ENCODE results near the gene LEPROT. TPM values are rescaled to one million over a fixed set of nuclear protein-coding genes. Genes with fewer than 3 reads are reported as not detected.

LEPROT gene
- total RNA-seq, 1 experiment from 2014 or later: 63.1 TPM

- H3K36me3 Mint-ChIP-seq (ENCODE audit: insufficient read depth, unreplicated experiment): peaks cover 38% of the 10 kb centered on the region
- no peak for TF ChIP-seq CTCF (IDR thresholded peaks at IDR 0.05; ENCODE audit: unreplicated experiment)
- intact Hi-C loops (cut with micrococcal nuclease): loop anchor here (2.0 to 10.0 kb wide), 4 partner anchors 81 to 1511 kb away; no protein-coding TSS in a partner anchor
- no peak overlapping the region for H3K4me3 Mint-ChIP-seq (ENCODE audit: unreplicated experiment)
- no TSS peak for BruUV-seq (replicated peaks)
- peak; percentile 93 for DNase-seq (ENCODE audit: unreplicated experiment)
- H3K9me3 Mint-ChIP-seq (ENCODE audit: unreplicated experiment): no peaks in the 10 kb centered on the region
- H3K27ac Mint-ChIP-seq (ENCODE audit: low read depth, unreplicated experiment): no peak overlapping the region
- POLR2A ChIA-PET: interaction anchor here (0.5 to 8.2 kb wide), 19 partner anchors 9 to 1500 kb away, joined by 3 to 144 read pairs (median 4); partner anchors contain the start of genes DNAI4 and MIER1
- H3K4me1 Mint-ChIP-seq (ENCODE audit: insufficient read depth, unreplicated experiment): peaks cover 28% of the 10 kb centered on the region
- CTCF ChIA-PET: interaction anchor here (0.7 to 1.2 kb wide), 3 partner anchors 15 to 264 kb away, joined by 3 to 5 read pairs (median 4); no protein-coding TSS in a partner anchor
- H3K27me3 Mint-ChIP-seq (ENCODE audit: insufficient read depth, unreplicated experiment): no peaks in the 10 kb centered on the region
Measured at GRCh38 chr1:65423884-65424572, 3.6 kb downstream of the LEPROT start.

GRCh38 chr1:65424573-65424889 lies 4.1 kb downstream of the LEPROT start:
- intact Hi-C loops (cut with micrococcal nuclease): loop anchor here (2.0 to 10.0 kb wide), 4 partner anchors 82 to 1510 kb away; no protein-coding TSS in a partner anchor
- Mint-ChIP-seq H3K4me3 (ENCODE audit: unreplicated experiment) (no peak overlapping the region), H3K36me3 (ENCODE audit: insufficient read depth, unreplicated experiment) (peaks cover 43% of the 10 kb centered on the region), H3K27ac (ENCODE audit: low read depth, unreplicated experiment) (no peak overlapping the region), H3K9me3 (ENCODE audit: unreplicated experiment) (no peaks in the 10 kb centered on the region), H3K4me1 (ENCODE audit: insufficient read depth, unreplicated experiment) (peaks cover 28% of the 10 kb centered on the region), H3K27me3 (ENCODE audit: insufficient read depth, unreplicated experiment) (no peaks in the 10 kb centered on the region)
- TF ChIP-seq CTCF (IDR thresholded peaks at IDR 0.05; ENCODE audit: unreplicated experiment): no peak
- BruUV-seq (replicated peaks): no TSS peak
- DNase-seq (ENCODE audit: unreplicated experiment): no peak
- POLR2A ChIA-PET: interaction anchor here (0.6 to 8.2 kb wide), 9 partner anchors 9 to 1500 kb away, joined by 3 to 144 read pairs (median 4); partner anchors contain the start of genes DNAI4 and MIER1
- CTCF ChIA-PET: interaction anchor here (0.6 to 0.7 kb wide), 2 partner anchors 14 to 64 kb away, joined by 3 to 4 read pairs; no protein-coding TSS in a partner anchor

- peak overlapping the region; percentile 91 for H3K27ac Mint-ChIP-seq (ENCODE audit: low read depth, unreplicated experiment)
- POLR2A ChIA-PET: interaction anchor here (0.7 to 5.6 kb wide), 8 partner anchors 11 to 1499 kb away, joined by 3 to 43 read pairs (median 4); partner anchors contain the start of genes DNAI4 and MIER1
Measured at GRCh38 chr1:65425006-65425405, 4.5 kb downstream of the LEPROT start.

More at GRCh38 chr1:65425006-65425405, 4.5 kb downstream of the LEPROT start:
- BruUV-seq (replicated peaks): no TSS peak
- TF ChIP-seq CTCF (IDR thresholded peaks at IDR 0.05; ENCODE audit: unreplicated experiment): no peak
- no peaks in the 10 kb centered on the region for H3K27me3 Mint-ChIP-seq (ENCODE audit: insufficient read depth, unreplicated experiment)
- no peaks in the 10 kb centered on the region for H3K9me3 Mint-ChIP-seq (ENCODE audit: unreplicated experiment)
- H3K4me3 Mint-ChIP-seq (ENCODE audit: unreplicated experiment): peak overlapping the region; percentile 38
- CTCF ChIA-PET: interaction anchor here (0.6 to 1.3 kb wide), 2 partner anchors 31 to 64 kb away, joined by 3 read pairs; no protein-coding TSS in a partner anchor
- intact Hi-C loops (cut with micrococcal nuclease): loop anchor here (2.0 to 10.0 kb wide), 2 partner anchors 82 to 1510 kb away; no protein-coding TSS in a partner anchor
- DNase-seq (ENCODE audit: unreplicated experiment): no peak
- H3K4me1 Mint-ChIP-seq (ENCODE audit: insufficient read depth, unreplicated experiment): peaks cover 28% of the 10 kb centered on the region
- H3K36me3 Mint-ChIP-seq (ENCODE audit: insufficient read depth, unreplicated experiment): peaks cover 47% of the 10 kb centered on the region
